Mesenchymal stem cell (in vitro differentiated cells and primary cell): ENCODE results near the gene TMEM167B.

Experiments used
- DNase-seq: peaks from one replicate; pipeline ENCODE4 v3.0.0-alpha.2; 2013
- H2AFZ ChIP-seq: one replicate; pipeline ENCODE4 v1.6.1; 2013; ENCODE audit warnings: low read depth, mild to moderate bottlenecking, control low read depth, inconsistent platforms, low read length, moderate library complexity
- H2AK5ac ChIP-seq: 2 replicates; pipeline ENCODE4 v1.6.1; 2013; ENCODE audit warnings: low read length, moderate library complexity, mild to moderate bottlenecking, inconsistent platforms; ENCODE audit not compliant: severe bottlenecking
- H2BK120ac ChIP-seq: one replicate; pipeline ENCODE4 v1.6.1; 2013; ENCODE audit warnings: low read depth, mild to moderate bottlenecking, inconsistent platforms, low read length, moderate library complexity
- H2BK12ac ChIP-seq, 2 experiments: one replicate each; pipeline ENCODE4 v1.6.1; 2013; ENCODE audit warnings: inconsistent platforms in 2 of 2, low read length in 2 of 2, mild to moderate bottlenecking in 2 of 2, moderate library complexity in 2 of 2, control low read depth in 1 of 2
- H2BK15ac ChIP-seq: one replicate; pipeline ENCODE4 v1.6.1; 2013; ENCODE audit warnings: mild to moderate bottlenecking, low read depth, inconsistent platforms; ENCODE audit not compliant: poor library complexity, severe bottlenecking
- H2BK5ac ChIP-seq: 2 replicates; pipeline ENCODE4 v1.6.1; 2013; ENCODE audit warnings: low read depth, mild to moderate bottlenecking, low read length, control low read depth, inconsistent platforms; ENCODE audit not compliant: poor library complexity, severe bottlenecking
- H3K14ac ChIP-seq, 2 experiments: one replicate each; pipeline ENCODE4 v1.6.1; 2013; ENCODE audit warnings: inconsistent platforms in 2 of 2, low read length in 2 of 2, control low read depth in 1 of 2, mild to moderate bottlenecking in 1 of 2, moderate library complexity in 1 of 2
- H3K18ac ChIP-seq, 2 experiments: one replicate each; pipeline ENCODE4 v1.6.1; 2013; ENCODE audit warnings: inconsistent platforms in 2 of 2, low read length in 2 of 2, control low read depth in 1 of 2, low read depth in 1 of 2, mild to moderate bottlenecking in 1 of 2
- H3K23ac ChIP-seq, 2 experiments: one replicate each; pipeline ENCODE4 v1.6.1; 2013; ENCODE audit warnings: inconsistent platforms in 2 of 2, low read length in 2 of 2, mild to moderate bottlenecking in 2 of 2, moderate library complexity in 2 of 2, control low read depth in 1 of 2
- H3K27ac ChIP-seq: 2 replicates; pipeline ENCODE4 v1.5.1; 2013; ENCODE audit warnings: mild to moderate bottlenecking, moderate library complexity, low read length, control low read depth, inconsistent platforms; ENCODE audit not compliant: poor library complexity, severe bottlenecking
- H3K27me3 ChIP-seq, 2 experiments: 2 replicates each; pipeline versions ENCODE4 v1.6.1 to v1.7.0; 2013; ENCODE audit warnings: low read length in 2 of 2, mild to moderate bottlenecking in 2 of 2, moderate library complexity in 2 of 2, control low read depth in 1 of 2, inconsistent platforms in 1 of 2; ENCODE audit not compliant: control insufficient read depth in 1 of 2, insufficient read depth in 1 of 2
- H3K36me3 ChIP-seq, 2 experiments: 2 replicates each; pipeline versions ENCODE4 v1.6.1 to v1.7.0; 2013; ENCODE audit warnings: low read length in 2 of 2, control low read depth in 1 of 2, inconsistent platforms in 1 of 2, low read depth in 1 of 2, mild to moderate bottlenecking in 1 of 2; ENCODE audit not compliant: insufficient read depth in 2 of 2, control insufficient read depth in 1 of 2
- H3K4ac ChIP-seq, 2 experiments: one replicate each; pipeline ENCODE4 v1.6.1; 2013; ENCODE audit warnings: inconsistent platforms in 2 of 2, low read length in 2 of 2, mild to moderate bottlenecking in 2 of 2, moderate library complexity in 2 of 2, control low read depth in 1 of 2, low read depth in 1 of 2
- H3K4me1 ChIP-seq: 2 replicates; pipeline ENCODE4 v1.6.1; 2013; ENCODE audit warnings: low read depth, low read length, control low read depth; ENCODE audit not compliant: control insufficient read depth, insufficient read depth
- H3K4me2 ChIP-seq: 2 replicates; pipeline ENCODE4 v1.6.1; 2013; ENCODE audit warnings: low read length, mild to moderate bottlenecking, inconsistent platforms; ENCODE audit not compliant: poor library complexity, severe bottlenecking
- H3K4me3 ChIP-seq, 2 experiments: 2 replicates each; pipeline versions ENCODE4 v1.5.1 to v1.7.0; 2013; ENCODE audit warnings: low read length in 2 of 2, mild to moderate bottlenecking in 2 of 2, control low read depth in 1 of 2, low read depth in 1 of 2; ENCODE audit not compliant: insufficient read depth in 1 of 2
- H3K79me1 ChIP-seq: replicated peaks from 2 replicates; pipeline ENCODE4 v1.6.1; 2013; ENCODE audit warnings: mild to moderate bottlenecking, control low read depth, low read length, inconsistent platforms; ENCODE audit not compliant: poor library complexity, severe bottlenecking
- H3K9ac ChIP-seq: 2 replicates; pipeline ENCODE4 v1.7.0; 2013; ENCODE audit warnings: mild to moderate bottlenecking, low read length, moderate library complexity
- H3K9me3 ChIP-seq: 2 replicates; pipeline ENCODE4 v1.7.0; 2013; ENCODE audit warnings: mild to moderate bottlenecking, low read length; ENCODE audit not compliant: control insufficient read depth
- H4K8ac ChIP-seq: one replicate; pipeline ENCODE4 v1.6.1; 2013; ENCODE audit warnings: inconsistent platforms, mild to moderate bottlenecking, low read length, moderate library complexity
- H4K91ac ChIP-seq: one replicate; pipeline ENCODE4 v1.6.1; 2013; ENCODE audit warnings: mild to moderate bottlenecking, low read length, inconsistent platforms
- WGBS: methylation state at CpG from one replicate; pipeline ENCODE4 v1.1.7; 2013; ENCODE audit warnings: mixed read lengths; 5-methylcytosine and 5-hydroxymethylcytosine counted together

TMEM167B gene

DNA sequence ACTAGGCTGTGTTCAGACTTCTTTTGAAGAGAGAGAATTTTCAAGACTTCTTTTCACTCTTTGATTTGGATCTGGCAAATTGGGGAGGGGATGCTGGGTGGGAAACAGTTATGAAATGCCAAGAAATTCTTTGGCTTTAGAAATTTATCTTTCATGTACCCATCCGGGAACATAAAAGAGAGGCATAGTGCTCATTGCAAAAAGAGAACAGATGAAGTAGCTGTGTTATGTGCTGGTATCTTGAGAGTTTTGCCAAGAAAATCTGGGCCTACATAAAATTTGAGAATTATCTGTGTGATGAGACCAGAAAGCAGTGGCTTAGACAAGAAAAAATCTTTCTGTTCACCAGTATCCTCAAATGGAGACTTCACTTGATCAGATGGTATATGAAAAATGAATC lies 4.3 kb downstream of the TMEM167B start:
- no peak overlapping the region for H3K4ac ChIP-seq
- peaks cover 11% of the 10 kb centered on the region for H3K4me1 ChIP-seq
- peak overlapping the region; percentile 31 for H3K9ac ChIP-seq
- H2AK5ac ChIP-seq, result no peak overlapping the region
- no peak overlapping the region for H3K4me2 ChIP-seq
- no peaks in the 10 kb centered on the region for H3K9me3 ChIP-seq
- WGBS, result 97% methylated on average over 1 of the region's 1 CpG
- no peak overlapping the region for H4K91ac ChIP-seq
- no peak overlapping the region for H2BK12ac ChIP-seq
- H3K27me3 ChIP-seq, result no peaks in the 10 kb centered on the region
- H3K27ac ChIP-seq, result no peak overlapping the region
- H3K23ac ChIP-seq, result no peak overlapping the region
- peaks cover 6% of the 10 kb centered on the region for H3K79me1 ChIP-seq
- no peak overlapping the region for H4K8ac ChIP-seq
- H3K4me3 ChIP-seq, result no peak overlapping the region
- no peak overlapping the region for H2BK15ac ChIP-seq
- H3K14ac ChIP-seq, result no peak overlapping the region
- H2BK120ac ChIP-seq, result no peak overlapping the region
- no peak overlapping the region for H2AFZ ChIP-seq
- DNase-seq, result no peak
- H2BK5ac ChIP-seq, result no peak overlapping the region
- no peak overlapping the region for H3K18ac ChIP-seq
- peaks cover 0 to 34% of the 10 kb centered on the region in 2 experiments for H3K36me3 ChIP-seq

DNA sequence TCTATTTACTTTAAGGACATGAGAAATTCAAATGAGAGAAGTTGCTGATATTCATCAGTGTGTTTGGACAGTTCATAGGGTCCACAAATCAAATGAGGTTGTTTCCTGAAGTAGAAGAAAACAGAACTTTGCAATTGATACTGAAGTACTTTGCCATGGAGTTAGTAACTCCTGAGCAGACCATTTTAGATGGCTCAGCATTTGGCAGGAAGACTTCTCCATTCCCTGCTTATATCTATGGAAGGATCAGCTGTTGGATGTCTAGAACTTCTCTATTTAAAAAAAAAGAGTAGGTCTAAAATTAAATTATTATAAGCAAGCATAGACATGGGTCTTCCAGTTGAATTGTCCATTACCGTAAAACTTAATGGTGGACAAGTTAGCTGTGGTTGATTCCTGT lies 5.1 kb downstream of the TMEM167B start:
- Histone ChIP-seq H2BK120ac (no peak overlapping the region), H2AFZ (no peak overlapping the region), H3K27me3 (no peaks in the 10 kb centered on the region), H2BK12ac (no peak overlapping the region), H3K9ac (peak overlapping the region; percentile 31), H3K27ac (no peak overlapping the region), H3K4me1 (peaks cover 9% of the 10 kb centered on the region), H2AK5ac (no peak overlapping the region), H4K91ac (no peak overlapping the region), H4K8ac (no peak overlapping the region), H3K9me3 (no peaks in the 10 kb centered on the region), H2BK15ac (no peak overlapping the region), H3K79me1 (peaks cover 6% of the 10 kb centered on the region), H3K4ac (no peak overlapping the region), H3K18ac (no peak overlapping the region), H3K36me3 (peaks cover 0 to 34% of the 10 kb centered on the region in 2 experiments), H3K14ac (no peak overlapping the region), H3K4me3 (no peak overlapping the region), H2BK5ac (no peak overlapping the region), H3K4me2 (no peak overlapping the region), H3K23ac (no peak overlapping the region)
- WGBS, result 95% methylated on average over 1 of the region's 1 CpG
- DNase-seq, result no peak

DNA sequence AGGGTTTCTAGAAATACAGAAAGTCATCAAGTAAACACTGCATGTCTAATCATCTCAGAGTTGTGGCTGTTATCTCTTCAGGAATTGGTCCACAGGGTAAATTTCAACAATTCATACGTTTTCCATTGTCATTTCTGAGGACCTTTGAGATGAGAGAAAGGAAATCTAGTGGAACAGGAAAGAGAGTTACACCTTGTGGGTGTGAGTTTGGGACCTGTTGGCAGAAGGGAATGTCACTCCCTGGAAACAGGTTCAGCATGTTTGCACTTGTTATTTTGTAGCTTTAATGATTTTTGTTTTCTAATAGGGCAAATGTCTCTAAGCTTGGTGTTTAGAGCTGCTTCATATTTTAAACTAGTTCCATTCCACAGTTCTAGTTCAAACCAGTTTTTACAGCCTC lies 5.6 kb downstream of the TMEM167B start:
- Histone ChIP-seq H3K36me3 (peaks cover 0 to 34% of the 10 kb centered on the region in 2 experiments), H3K9ac (no peak overlapping the region), H3K4me2 (no peak overlapping the region), H2BK120ac (no peak overlapping the region), H2BK15ac (no peak overlapping the region), H2BK5ac (no peak overlapping the region), H3K4me3 (no peak overlapping the region), H3K4me1 (peaks cover 9% of the 10 kb centered on the region), H2BK12ac (no peak overlapping the region), H3K23ac (no peak overlapping the region), H3K18ac (no peak overlapping the region), H2AFZ (no peak overlapping the region), H3K4ac (no peak overlapping the region), H3K79me1 (peaks cover 6% of the 10 kb centered on the region), H3K27me3 (no peaks in the 10 kb centered on the region), H4K91ac (no peak overlapping the region), H4K8ac (no peak overlapping the region), H3K14ac (no peak overlapping the region), H2AK5ac (no peak overlapping the region), H3K9me3 (no peaks in the 10 kb centered on the region), H3K27ac (no peak overlapping the region)
- DNase-seq, result no peak
- 90% methylated on average over 1 of the region's 1 CpG for WGBS

DNA sequence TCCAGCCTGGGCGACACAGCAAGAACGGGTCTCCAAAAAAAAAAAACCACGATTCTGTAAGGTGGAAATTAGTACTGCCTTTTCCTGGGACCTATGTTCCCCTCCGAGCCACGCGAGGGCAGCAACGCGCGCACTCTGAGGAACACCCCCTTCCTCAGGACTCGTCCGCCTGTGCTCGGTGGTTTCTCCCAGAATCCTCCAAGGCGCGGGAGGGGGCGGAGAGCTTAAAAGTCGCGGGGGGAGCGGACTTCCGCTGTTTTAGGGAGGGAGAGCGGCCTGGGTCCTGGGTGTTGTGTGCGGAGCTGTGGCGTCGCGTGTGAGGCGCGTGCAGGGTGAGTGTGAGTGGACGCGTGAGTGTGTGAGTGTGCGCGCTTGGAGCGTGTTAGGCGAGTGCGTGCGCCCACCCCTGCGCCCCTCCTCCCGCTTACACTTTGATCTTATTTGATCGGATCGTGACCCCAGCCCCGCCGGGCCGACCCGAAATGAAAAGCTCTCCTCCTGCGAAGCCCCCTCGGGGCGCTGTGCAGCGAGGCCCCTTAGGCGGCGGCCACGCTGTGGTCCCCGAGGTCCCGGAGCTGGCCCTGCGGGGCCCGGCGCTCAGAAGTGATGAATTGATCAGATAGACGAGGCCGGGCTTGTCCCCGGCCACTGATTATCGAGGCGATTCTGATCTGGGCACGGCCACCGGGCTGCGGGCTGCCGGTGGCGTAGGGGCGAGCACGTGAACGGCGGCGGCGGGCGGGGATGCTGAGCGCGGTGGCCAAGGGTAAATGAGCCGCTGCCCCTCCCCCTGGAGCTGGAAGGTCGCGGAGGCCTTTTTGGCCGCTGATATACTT lies 9.6 kb downstream of the TMEM167B start:
- peaks cover 6 to 25% of the 10 kb centered on the region in 2 experiments for H3K36me3 ChIP-seq
- H2AK5ac ChIP-seq, result no peak overlapping the region
- H3K4me2 ChIP-seq, result peak overlapping the region; percentile 65
- peak overlapping the region in 1 of 2 experiments; percentile 94 for H3K14ac ChIP-seq
- peak overlapping the region; percentile 52 to 83 for H3K4ac ChIP-seq
- H3K23ac ChIP-seq, result peak overlapping the region; percentile 24 to 69
- peak; percentile 98 for DNase-seq
- WGBS, result under 1% methylated on average over 66 of the region's 77 CpGs
- H3K27ac ChIP-seq, result peak overlapping the region; percentile 27
- peak overlapping the region; percentile 100 for H3K9ac ChIP-seq
- no peaks in the 10 kb centered on the region for H3K4me1 ChIP-seq
- peak overlapping the region; percentile 97 for H4K8ac ChIP-seq
- peak overlapping the region in 1 of 2 experiments; percentile 29 for H2BK12ac ChIP-seq
- peak overlapping the region; percentile 65 to 98 for H3K18ac ChIP-seq
- H4K91ac ChIP-seq, result peak overlapping the region; percentile 89
- peaks cover 7% of the 10 kb centered on the region for H3K79me1 ChIP-seq
- H2BK5ac ChIP-seq, result peak overlapping the region; percentile 20
- H3K9me3 ChIP-seq, result no peaks in the 10 kb centered on the region
- H3K4me3 ChIP-seq, result peak overlapping the region; percentile 90 to 96
- H2AFZ ChIP-seq, result no peak overlapping the region
- peak overlapping the region; percentile 44 for H2BK15ac ChIP-seq
- H3K27me3 ChIP-seq, result no peaks in the 10 kb centered on the region
- H2BK120ac ChIP-seq, result peak overlapping the region; percentile 87
